ENCODE measurements around the gene POU3F1.

The POU3F1 gene

GRCh38 chr1:38018864-38019343 is 27.7 kb downstream of the POU3F1 start:
- ChIA-PET CTCF (interaction anchor here (0.7 to 1.4 kb wide), 7 partner anchors 11 to 678 kb away, joined by 3 to 12 read pairs (median 3); partner anchors contain the start of gene SF3A3), POLR2A (ENCODE audit: low non-redundant PET) (no interaction called here)
- H3K27ac ChIP-seq = no peak overlapping the region
- TF ChIP-seq CTCF (conservative IDR thresholded peaks at IDR 0.05; ENCODE audit: low read depth) = peak; percentile 70
- DNase-seq (ENCODE audit: low spot score) = no peak

GRCh38 chr1:38015978-38016725 is 30.4 kb downstream of the POU3F1 start:
- ChIA-PET CTCF (interaction anchor here (1.1 kb wide), 1 partner anchor 10 kb away, joined by 3 read pairs; no protein-coding TSS in a partner anchor), POLR2A (ENCODE audit: low non-redundant PET) (no interaction called here)
- H3K27ac ChIP-seq = peak overlapping the region; percentile 52
- TF ChIP-seq CTCF (conservative IDR thresholded peaks at IDR 0.05; ENCODE audit: low read depth) = no peak
- no peak for DNase-seq (ENCODE audit: low spot score)

- TF ChIP-seq CTCF (conservative IDR thresholded peaks at IDR 0.05; ENCODE audit: low read depth) = no peak
- H3K27ac ChIP-seq = peak overlapping the region; percentile 21; the same call in 1 of the 2 replicates
- ChIA-PET CTCF (interaction anchor here (0.5 to 0.6 kb wide), 3 partner anchors 12 to 1499 kb away, joined by 3 to 6 read pairs (median 3); no protein-coding TSS in a partner anchor), POLR2A (ENCODE audit: low non-redundant PET) (interaction anchor here (0.7 kb wide), 1 partner anchor 974 kb away, joined by 3 read pairs; no protein-coding TSS in a partner anchor)
- DNase-seq (ENCODE audit: low spot score) = no peak
Measured at GRCh38 chr1:38014724-38015424, 31.7 kb downstream of the POU3F1 start.

- DNase-seq (ENCODE audit: low spot score) = no peak
- H3K27ac ChIP-seq = no peak overlapping the region
- no peak for TF ChIP-seq CTCF (conservative IDR thresholded peaks at IDR 0.05; ENCODE audit: low read depth)
- POLR2A ChIA-PET (ENCODE audit: low non-redundant PET) = interaction anchor here (0.7 kb wide), 1 partner anchor 975 kb away, joined by 3 read pairs; no protein-coding TSS in a partner anchor
- CTCF ChIA-PET = interaction anchor here (0.6 kb wide), 2 partner anchors 12 to 1498 kb away, joined by 3 to 6 read pairs; no protein-coding TSS in a partner anchor
Measured at GRCh38 chr1:38014171-38014570, 32.4 kb downstream of the POU3F1 start.

- CTCF ChIA-PET = interaction anchor here (0.7 to 0.8 kb wide), 3 partner anchors 14 to 87 kb away, joined by 3 to 5 read pairs (median 3); no protein-coding TSS in a partner anchor
- DNase-seq (ENCODE audit: low spot score) = no peak
- peak overlapping the region; percentile 86 for H3K27ac ChIP-seq
- POLR2A ChIA-PET (ENCODE audit: low non-redundant PET) = no interaction called here
- TF ChIP-seq CTCF (conservative IDR thresholded peaks at IDR 0.05; ENCODE audit: low read depth) = no peak
Measured at GRCh38 chr1:38013227-38013622, 33.4 kb downstream of the POU3F1 start.
